ENCODE results near the gene CRISP3.
"Not testable (repeated sequence)": the region's sequence is repeated elsewhere in the genome, so short reads cannot be mapped to it uniquely, and the experiment has no call there.

The CRISP3 gene

GRCh38 chr6:49730251-49730650 is 13.9 kb downstream of the CRISP3 start:
- H3K36me3 ChIP-seq (ENCODE audit: control insufficient read depth in 2 of 2, insufficient read depth in 1 of 2, low read length in 2 of 2) = no peaks in the 10 kb centered on the region
- no peak overlapping the region for H3K4me3 ChIP-seq (ENCODE audit: low read depth, low read length)
- no peak overlapping the region for H3K27ac ChIP-seq (ENCODE audit: extremely low read depth, low read depth, low read length)
- H3K9me3 ChIP-seq (ENCODE audit: control insufficient read depth, insufficient read depth, low read depth, low read length) = no peaks in the 10 kb centered on the region
- ChIA-PET POLR2A (no interaction called here), CTCF (no interaction called here)
- H3K4me1 ChIP-seq (ENCODE audit: control insufficient read depth, insufficient read depth, low read length) = no peaks in the 10 kb centered on the region
- TF ChIP-seq ZNF138 (tag by site-specific recombination; IDR thresholded peaks at IDR 0.05; ENCODE audit: borderline replicate concordance) (no peak), ZNF701 (tag by site-specific recombination; IDR thresholded peaks at IDR 0.05) (no peak), ZNF362 (tag by site-specific recombination; IDR thresholded peaks at IDR 0.05) (no peak), EGR2 (tag by site-specific recombination; IDR thresholded peaks at IDR 0.05; ENCODE audit: low read depth) (no peak), ZNF707 (tag by site-specific recombination; IDR thresholded peaks at IDR 0.05) (no peak), ZNF394 (tag by site-specific recombination; IDR thresholded peaks at IDR 0.05; ENCODE audit: borderline replicate concordance) (no peak), ZNF19 (tag by site-specific recombination; IDR thresholded peaks at IDR 0.05; ENCODE audit: low read depth) (no peak), ZNF416 (tag by site-specific recombination; IDR thresholded peaks at IDR 0.05) (no peak), ZNF521 (tag by site-specific recombination; IDR thresholded peaks at IDR 0.05) (no peak), ZNF350 (tag by site-specific recombination; IDR thresholded peaks at IDR 0.05) (no peak), ZNF473 (tag by site-specific recombination; IDR thresholded peaks at IDR 0.05) (no peak), ZNF626 (tag by site-specific recombination; IDR thresholded peaks at IDR 0.05) (no peak), ZFP3 (tag by site-specific recombination; IDR thresholded peaks at IDR 0.05; ENCODE audit: low read depth) (no peak), ZNF18 (tag by site-specific recombination; IDR thresholded peaks at IDR 0.05) (no peak)
- TF ChIP-seq, protein P1, sequence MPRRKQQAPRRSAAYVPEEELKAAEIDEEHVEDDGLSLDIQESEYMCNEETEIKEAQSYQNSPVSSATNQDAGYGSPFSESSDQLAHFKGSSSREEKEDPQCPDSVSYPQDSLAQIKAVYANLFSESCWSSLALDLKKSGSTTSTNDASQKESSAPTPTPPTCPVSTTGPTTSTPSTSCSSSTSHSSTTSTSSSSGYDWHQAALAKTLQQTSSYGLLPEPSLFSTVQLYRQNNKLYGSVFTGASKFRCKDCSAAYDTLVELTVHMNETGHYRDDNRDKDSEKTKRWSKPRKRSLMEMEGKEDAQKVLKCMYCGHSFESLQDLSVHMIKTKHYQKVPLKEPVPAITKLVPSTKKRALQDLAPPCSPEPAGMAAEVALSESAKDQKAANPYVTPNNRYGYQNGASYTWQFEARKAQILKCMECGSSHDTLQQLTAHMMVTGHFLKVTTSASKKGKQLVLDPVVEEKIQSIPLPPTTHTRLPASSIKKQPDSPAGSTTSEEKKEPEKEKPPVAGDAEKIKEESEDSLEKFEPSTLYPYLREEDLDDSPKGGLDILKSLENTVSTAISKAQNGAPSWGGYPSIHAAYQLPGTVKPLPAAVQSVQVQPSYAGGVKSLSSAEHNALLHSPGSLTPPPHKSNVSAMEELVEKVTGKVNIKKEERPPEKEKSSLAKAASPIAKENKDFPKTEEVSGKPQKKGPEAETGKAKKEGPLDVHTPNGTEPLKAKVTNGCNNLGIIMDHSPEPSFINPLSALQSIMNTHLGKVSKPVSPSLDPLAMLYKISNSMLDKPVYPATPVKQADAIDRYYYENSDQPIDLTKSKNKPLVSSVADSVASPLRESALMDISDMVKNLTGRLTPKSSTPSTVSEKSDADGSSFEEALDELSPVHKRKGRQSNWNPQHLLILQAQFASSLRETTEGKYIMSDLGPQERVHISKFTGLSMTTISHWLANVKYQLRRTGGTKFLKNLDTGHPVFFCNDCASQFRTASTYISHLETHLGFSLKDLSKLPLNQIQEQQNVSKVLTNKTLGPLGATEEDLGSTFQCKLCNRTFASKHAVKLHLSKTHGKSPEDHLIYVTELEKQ (tag by site-specific recombination; IDR thresholded peaks at IDR 0.05; ENCODE audit: borderline replicate concordance) = no peak

DNA sequence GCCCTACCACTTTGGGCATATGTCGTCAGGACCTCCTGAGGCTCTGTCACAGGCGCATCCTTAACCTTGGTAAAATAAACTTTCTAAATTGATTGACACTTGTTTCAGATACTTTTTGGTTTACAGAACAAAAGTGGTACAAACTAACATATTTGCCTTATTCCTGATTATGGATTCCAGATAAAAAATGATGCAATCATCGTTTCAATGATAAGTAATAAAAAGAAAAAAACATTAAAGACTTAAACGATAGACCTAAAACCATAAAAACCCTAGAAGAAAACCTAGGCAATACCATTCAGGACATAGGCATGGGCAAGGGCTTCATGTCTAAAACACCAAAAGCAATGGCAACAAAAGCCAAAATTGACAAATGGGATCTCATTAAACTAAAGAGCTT is 20.3 kb downstream of the CRISP3 start:
- POLR2A ChIA-PET; H3K36me3 ChIP-seq (ENCODE audit: control insufficient read depth in 2 of 2, insufficient read depth in 1 of 2, low read length in 2 of 2); H3K4me1 ChIP-seq (ENCODE audit: control insufficient read depth, insufficient read depth, low read length); H3K4me3 ChIP-seq (ENCODE audit: low read depth, low read length); H3K9me3 ChIP-seq (ENCODE audit: control insufficient read depth, insufficient read depth, low read depth, low read length); CTCF ChIA-PET; H3K27ac ChIP-seq (ENCODE audit: extremely low read depth, low read depth, low read length): not testable (repeated sequence)

- Histone ChIP-seq H3K4me3 (ENCODE audit: low read depth, low read length) (no peak overlapping the region), H3K36me3 (ENCODE audit: control insufficient read depth in 2 of 2, insufficient read depth in 1 of 2, low read length in 2 of 2) (no peaks in the 10 kb centered on the region), H3K4me1 (ENCODE audit: control insufficient read depth, insufficient read depth, low read length) (no peaks in the 10 kb centered on the region), H3K9me3 (ENCODE audit: control insufficient read depth, insufficient read depth, low read depth, low read length) (no peaks in the 10 kb centered on the region), H3K27ac (ENCODE audit: extremely low read depth, low read depth, low read length) (no peak overlapping the region)
- ChIA-PET CTCF (no interaction called here), POLR2A (no interaction called here)
- TF ChIP-seq ZBTB8A (tag by site-specific recombination; IDR thresholded peaks at IDR 0.05) (no peak), ZNF544 (tag by site-specific recombination; IDR thresholded peaks at IDR 0.05) (no peak), ZNF140 (tag by site-specific recombination; IDR thresholded peaks at IDR 0.05) (no peak), ZNF660 (tag by site-specific recombination; IDR thresholded peaks at IDR 0.05) (no peak), SALL2 (tag by site-specific recombination; IDR thresholded peaks at IDR 0.05; ENCODE audit: borderline replicate concordance) (no peak), MEIS1 (CRISPR knock-in tag; IDR thresholded peaks at IDR 0.05; ENCODE audit: borderline replicate concordance) (no peak), GLI2 (tag by site-specific recombination; IDR thresholded peaks at IDR 0.05; ENCODE audit: borderline replicate concordance, low read depth) (no peak), ZNF10 (tag by site-specific recombination; IDR thresholded peaks at IDR 0.05) (no peak), ZNF514 (tag by site-specific recombination; IDR thresholded peaks at IDR 0.05) (no peak), ZNF132 (tag by site-specific recombination; IDR thresholded peaks at IDR 0.05; ENCODE audit: borderline replicate concordance) (no peak)
- TF ChIP-seq, protein P2, sequence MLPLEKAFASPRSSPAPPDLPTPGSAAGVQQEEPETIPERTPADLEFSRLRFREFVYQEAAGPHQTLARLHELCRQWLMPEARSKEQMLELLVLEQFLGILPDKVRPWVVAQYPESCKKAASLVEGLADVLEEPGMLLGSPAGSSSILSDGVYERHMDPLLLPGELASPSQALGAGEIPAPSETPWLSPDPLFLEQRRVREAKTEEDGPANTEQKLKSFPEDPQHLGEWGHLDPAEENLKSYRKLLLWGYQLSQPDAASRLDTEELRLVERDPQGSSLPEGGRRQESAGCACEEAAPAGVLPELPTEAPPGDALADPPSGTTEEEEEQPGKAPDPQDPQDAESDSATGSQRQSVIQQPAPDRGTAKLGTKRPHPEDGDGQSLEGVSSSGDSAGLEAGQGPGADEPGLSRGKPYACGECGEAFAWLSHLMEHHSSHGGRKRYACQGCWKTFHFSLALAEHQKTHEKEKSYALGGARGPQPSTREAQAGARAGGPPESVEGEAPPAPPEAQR (tag by site-specific recombination; IDR thresholded peaks at IDR 0.05) = no peak
These were observed 22.9 kb downstream of the CRISP3 start for GRCh38 chr6:49721297-49721696.

Measured in HEK293 (cell line).